Activated effector memory CD4-positive, alpha-beta T cell treated with Interleukin-2 at 50 U/mL for 16 hours (primary cell): ENCODE results near the gene GBE1.

Source experiments
- DNase-seq: peaks from one replicate; pipeline ENCODE4 v3.0.0-alpha.2; 2020

The GBE1 gene

GRCh38 chr3:81696090-81696489, 65.4 kb downstream of the GBE1 start:
- DNase-seq: no peak

DNA sequence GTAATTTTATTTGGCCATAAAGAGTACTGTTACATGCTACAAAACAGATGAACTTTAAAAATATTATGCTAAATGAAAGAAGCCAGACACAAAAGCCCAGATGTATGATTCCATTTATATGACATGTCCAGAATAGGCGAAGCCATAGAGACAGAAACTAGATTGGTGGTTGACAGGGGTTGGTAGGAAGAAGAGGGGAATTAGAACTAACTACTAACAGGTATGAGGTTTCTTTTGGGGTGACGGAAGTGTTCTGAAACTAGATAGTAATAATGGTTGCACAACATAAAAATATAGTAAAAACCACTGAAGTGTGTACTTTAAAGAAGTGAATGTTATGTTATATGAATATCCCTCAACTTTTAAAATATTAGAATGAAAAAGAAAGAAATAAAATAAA, 66.1 kb downstream of the GBE1 start:
- no peak for DNase-seq

GRCh38 chr3:81694662-81695061, 66.8 kb downstream of the GBE1 start:
- DNase-seq: no peak

GRCh38 chr3:81692766-81693165, 68.7 kb downstream of the GBE1 start:
- DNase-seq: no peak

GRCh38 chr3:81689617-81690016, 71.8 kb downstream of the GBE1 start:
- no peak for DNase-seq

- DNase-seq: no peak
These were observed 76.6 kb downstream of the GBE1 start for GRCh38 chr3:81684751-81685395.

DNA sequence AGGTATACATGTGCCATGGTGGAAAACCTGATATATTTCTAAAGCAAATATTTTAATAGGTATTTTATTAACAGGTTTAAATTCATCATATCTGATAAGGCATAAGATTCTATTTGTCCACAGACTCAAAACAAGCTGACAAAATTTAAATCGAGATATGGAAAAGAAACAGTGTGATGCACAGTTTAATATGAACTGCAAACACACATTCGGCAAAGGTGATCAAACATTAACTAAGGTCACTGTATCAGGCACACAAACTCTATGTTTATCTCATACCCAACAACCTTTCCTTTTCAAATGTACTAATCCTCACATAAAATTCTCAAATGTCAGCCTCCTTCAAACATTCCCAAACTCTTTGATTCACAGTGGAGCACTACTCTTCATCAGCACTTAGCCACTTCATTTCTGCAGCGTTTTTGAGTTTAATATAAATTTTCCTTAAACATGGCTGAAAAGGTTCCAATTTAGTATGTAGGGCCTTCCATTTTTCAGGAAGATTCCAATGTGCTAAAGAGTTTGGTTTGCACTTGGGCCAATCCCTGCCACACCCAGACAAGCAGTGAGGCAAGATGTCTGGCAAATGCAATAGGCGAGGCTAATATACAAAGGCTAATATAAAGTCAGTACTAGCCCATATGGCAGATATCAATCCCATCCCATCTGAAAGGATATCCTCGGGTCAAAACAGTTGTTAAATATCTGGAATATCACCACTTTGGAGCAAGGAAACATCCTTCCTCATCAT, 84.6 kb downstream of the GBE1 start:
- DNase-seq: no peak

DNA sequence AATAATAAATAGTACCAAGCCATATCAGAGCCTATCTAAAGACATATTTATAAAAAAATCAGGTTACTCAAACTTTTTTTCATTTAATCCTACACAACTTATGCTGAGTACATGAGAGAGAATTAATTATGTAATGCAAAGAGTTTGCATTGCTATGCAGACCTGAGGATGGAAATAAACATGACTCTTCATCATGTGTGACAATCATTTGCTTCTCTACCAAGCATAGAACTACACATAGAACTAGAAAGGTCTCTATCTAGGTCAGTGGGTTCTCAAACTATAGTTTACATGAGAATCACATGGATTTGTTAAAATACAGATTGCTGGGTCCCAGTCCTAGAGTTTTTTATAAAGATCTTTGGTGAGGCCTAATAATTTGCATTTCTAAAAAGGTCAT, 86.8 kb downstream of the GBE1 start:
- no peak for DNase-seq

DNA sequence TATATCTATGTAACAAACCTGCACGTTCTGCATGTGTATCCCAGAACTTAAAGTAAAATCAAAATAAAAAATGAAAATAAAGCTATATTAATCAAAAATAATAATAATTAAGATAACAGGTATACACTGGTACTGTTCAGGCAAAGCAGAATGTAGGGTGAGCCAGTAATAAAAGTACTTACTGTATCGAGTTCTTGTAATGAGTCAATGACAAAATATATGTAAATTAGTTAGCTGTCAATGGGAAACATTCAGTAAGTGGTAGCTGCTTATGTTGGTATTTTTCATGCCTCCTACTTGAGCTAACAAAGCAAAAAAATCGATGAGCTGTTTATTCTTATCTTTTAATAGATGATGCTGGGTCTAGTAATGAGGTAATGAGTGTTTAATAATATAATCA, 93.2 kb downstream of the GBE1 start:
- no peak for DNase-seq

DNA sequence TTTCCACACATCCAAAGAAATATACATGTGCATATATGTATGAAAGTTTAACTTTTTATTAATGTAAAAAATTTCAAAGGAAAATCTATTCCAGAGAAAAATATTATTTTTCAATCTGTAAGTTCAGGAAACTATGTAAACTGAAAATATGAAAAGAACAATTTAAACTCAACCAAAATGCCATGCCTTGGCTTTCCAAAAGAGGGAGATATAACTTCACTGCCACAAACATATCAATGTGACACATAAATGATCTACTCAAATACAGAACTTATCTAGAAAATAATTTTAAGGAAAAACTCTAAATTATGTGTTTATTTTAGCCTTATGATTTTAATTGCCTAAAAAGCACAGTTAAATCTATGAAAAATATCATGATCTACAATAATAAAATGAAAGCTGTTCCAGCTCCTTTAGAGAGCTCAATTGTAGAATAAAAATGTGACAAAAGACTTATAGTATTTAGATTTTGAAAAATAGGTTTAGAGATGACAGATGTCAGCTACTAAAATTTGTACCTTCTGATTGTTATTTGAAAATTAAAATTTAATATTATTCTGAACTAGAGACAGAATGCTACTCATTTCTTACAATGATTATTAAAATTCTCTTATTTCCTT, 94.8 kb downstream of the GBE1 start:
- no peak for DNase-seq

DNA sequence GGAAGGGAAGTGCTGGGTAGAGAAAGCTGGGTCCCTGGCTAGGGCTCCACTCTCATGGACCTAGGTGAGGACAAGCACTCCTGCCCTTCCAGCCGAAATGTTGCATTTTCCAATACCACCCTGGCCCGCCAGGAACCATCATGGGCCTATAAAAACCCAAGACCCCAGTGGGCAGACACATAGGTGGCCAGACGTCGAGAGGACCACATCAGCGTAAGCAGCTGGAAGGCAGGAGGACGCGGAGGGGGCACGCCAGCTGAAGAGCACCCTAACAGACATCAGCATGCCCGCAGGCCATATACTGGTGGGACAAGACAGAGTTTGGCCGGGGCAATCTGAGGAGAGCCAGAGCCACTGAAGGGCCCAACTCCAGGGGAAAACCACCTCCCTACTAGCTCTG, 98.3 kb downstream of the GBE1 start:
- no peak for DNase-seq

DNA sequence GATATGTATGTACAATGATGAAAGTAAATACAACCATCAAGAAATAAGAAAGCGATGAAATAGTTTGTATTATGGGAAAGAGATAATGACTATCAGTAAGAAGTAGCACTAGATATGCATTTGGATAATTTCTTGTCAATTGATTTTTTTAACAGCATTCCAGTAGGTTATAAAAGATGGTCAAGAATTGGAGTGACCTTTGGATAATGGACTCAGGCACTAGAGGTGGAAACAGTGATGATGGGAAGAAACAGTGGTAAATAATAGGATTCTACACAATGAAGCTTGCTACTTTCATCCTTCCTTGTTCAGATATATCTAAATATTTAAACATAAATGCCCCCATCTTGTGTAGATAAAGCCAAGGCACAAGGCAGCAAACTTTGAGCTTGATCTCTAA, 101.4 kb downstream of the GBE1 start:
- no peak for DNase-seq

DNA sequence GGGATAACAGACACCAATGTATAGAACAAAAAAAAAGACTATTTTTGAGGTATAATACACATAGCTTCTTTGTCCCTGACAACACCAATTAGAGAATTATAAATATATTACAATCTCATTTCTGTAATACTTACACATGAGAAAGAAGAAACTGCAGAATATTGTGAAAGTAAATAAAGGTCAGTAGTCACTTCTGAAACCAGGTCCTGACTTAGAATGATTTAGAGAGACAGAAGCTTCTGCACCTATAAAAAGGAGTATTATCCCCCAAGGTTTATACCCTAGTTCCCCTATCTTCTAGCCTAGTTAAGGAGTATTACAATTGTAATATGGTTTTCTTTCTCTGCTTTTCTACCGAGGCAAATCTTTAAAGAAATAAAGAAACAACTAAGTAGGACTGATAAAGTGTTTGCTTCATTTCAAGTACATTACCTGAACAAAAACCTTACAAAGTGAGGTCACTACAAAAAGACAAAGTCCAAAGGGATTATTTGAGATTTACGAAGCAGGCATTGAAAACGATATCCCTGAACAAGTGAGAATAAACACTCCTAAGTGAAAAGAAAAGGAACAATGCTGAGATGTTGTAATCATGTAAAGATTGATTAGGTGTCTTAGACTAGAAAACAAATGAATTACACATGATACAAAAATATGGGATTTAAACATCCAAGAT, 103.0 kb downstream of the GBE1 start:
- DNase-seq: no peak

DNA sequence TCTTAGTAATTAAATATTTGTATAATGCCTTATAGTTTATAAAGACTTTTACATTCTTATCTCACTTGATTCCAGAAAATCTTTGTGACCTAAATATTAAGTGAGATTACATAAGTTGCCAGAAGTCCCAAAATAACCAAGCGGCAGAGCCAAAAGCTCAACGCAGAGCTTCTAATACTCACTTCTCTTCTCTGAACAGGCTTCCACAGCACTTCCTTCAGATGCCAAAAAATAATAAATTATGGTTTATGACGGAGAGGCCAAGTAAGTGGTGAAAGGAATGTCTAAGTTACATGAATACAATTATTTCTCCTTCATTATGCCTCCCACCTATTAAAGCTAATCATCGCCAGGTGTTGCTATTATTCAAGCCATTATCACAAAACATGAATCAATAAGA, 110.3 kb downstream of the GBE1 start:
- no peak for DNase-seq

GRCh38 chr3:81650187-81650586, 111.3 kb downstream of the GBE1 start:
- no peak for DNase-seq

DNA sequence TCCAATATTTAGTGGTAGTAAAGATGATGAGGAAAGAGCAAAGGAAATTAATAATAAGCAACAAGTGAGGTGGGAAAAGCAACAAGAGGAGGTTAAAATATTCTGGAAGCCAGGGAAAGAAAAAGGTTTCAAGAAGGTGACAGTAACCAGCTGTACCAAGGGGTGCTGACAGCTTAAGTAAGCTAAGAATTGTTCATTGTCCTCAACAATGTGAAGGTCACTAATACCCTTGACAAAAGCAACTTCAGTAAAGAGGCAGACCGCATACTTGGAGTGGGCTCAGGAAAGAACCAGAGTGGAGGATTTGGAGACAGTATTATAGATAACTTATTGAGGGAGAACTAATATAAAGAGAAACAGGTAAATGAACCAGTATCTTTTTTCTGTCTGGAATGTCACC, 116.2 kb downstream of the GBE1 start:
- no peak for DNase-seq

DNA sequence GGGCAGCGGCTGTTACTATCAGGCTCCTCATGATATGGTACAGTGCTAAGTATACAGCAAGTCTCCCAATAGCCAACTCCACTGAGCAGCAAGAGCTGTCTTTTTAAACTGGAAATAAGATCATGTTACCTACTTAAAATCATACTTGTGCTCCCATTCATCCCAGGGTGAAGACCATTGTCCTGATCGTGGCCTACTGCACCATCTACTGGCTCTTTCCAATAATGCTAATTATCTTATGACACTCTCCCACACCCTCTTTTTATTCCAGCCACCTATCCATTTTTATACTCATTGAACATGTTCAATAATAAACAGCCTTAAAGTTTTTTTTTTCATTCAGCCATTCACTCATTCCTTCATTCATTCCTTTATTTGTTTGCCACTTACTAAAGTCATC, 117.7 kb downstream of the GBE1 start:
- no peak for DNase-seq

GRCh38 chr3:81638480-81638879, 123.0 kb downstream of the GBE1 start:
- no peak for DNase-seq

DNA sequence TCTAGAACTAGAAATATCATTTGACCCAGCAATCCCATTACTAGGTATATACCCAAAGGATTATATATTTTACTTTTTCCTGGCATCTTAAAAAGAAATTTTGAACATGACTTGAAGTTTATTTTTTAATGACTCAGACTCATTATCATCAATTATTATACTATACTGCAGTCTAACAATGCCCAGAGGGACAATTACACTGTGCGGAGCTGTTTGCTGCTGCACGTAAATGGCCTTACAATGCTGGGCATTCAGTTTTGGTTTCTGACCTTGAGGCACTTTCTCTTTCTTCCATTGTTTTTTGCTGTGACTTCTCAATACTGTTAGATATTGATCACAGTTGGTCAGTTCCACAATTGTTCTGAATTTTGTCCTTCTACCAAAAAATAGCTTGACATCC, 128.8 kb downstream of the GBE1 start:
- no peak for DNase-seq

GRCh38 chr3:81624756-81625155, 136.7 kb downstream of the GBE1 start:
- no peak for DNase-seq

DNA sequence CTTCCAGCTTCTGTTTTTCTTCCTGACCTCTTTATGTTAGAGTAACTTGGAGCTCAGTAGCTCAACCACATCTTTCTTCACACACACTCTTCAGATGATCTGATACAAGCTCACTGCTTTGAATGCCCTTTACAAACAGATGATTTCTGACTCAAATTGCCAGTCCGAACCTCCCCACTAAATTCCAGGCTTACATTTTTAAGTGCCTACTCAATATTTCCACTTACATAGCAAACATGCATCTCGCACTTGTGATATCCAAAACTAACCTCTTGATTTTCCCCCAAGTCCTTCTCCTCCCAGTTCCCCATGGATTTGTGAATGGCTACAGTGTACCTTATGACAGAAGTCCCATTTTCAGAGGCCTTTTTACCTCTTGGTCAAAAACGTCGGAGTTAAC, 139.1 kb downstream of the GBE1 start:
- DNase-seq: no peak

DNA sequence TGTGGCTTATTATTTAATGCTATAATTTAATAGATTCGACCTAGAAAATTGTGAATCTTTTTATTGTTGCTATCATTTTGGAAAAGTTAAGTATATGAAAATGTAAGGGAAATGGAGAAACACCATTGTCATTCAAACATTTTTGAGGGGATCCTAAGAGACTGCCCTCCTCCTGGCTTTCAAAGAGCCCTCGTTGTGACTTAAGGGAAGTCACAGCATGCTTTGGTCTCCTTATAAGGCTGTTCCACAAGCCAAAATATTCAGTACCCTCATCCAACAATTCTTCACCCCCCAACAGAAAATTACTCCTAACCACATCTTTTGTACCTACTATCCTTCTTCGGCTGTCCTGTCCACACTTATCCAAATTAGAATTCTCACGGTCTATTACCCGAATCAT, 140.2 kb downstream of the GBE1 start:
- no peak for DNase-seq

GRCh38 chr3:81620849-81621248, 140.6 kb downstream of the GBE1 start:
- no peak for DNase-seq

- no peak for DNase-seq
These were observed 148.7 kb downstream of the GBE1 start for GRCh38 chr3:81612768-81613167.
